Activated naive CD8-positive, alpha-beta T cell treated with anti-CD3 and anti-CD28 coated beads for 36 hours (primary cell): Measurements from ENCODE around the gene CCDC39. TPM values are rescaled to one million over a fixed set of nuclear protein-coding genes. Genes with fewer than 3 reads are reported as not detected.

Experiments
- DNase-seq: peaks from one replicate; pipeline ENCODE4 v3.0.0; 2021
- H3K27ac Mint-ChIP-seq: one replicate; pipeline ENCODE4 v1.8.0; 2022; ENCODE audit warnings: mild to moderate bottlenecking, moderate library complexity, mixed read lengths
- H3K27me3 Mint-ChIP-seq: one replicate; pipeline ENCODE4 v1.8.0; 2022; ENCODE audit warnings: mild to moderate bottlenecking, mixed read lengths
- H3K36me3 Mint-ChIP-seq: one replicate; pipeline ENCODE4 v1.8.0; 2021; ENCODE audit warnings: mild to moderate bottlenecking, mixed read lengths
- H3K4me1 Mint-ChIP-seq: one replicate; pipeline ENCODE4 v1.8.0; 2021; ENCODE audit warnings: mixed read lengths
- H3K4me3 Mint-ChIP-seq: one replicate; pipeline ENCODE4 v1.8.0; 2022; ENCODE audit warnings: mild to moderate bottlenecking, moderate library complexity, mixed read lengths
- H3K9me3 Mint-ChIP-seq: one replicate; pipeline ENCODE4 v1.8.0; 2022; ENCODE audit warnings: mixed read lengths
- total RNA-seq, 2 experiments: library from RNA; stranded (reverse); gene quantifications; one replicate each; pipeline ENCODE4 v1.2.3, GENCODE V29; 2021

CCDC39 gene
- not detected for total RNA-seq

DNA sequence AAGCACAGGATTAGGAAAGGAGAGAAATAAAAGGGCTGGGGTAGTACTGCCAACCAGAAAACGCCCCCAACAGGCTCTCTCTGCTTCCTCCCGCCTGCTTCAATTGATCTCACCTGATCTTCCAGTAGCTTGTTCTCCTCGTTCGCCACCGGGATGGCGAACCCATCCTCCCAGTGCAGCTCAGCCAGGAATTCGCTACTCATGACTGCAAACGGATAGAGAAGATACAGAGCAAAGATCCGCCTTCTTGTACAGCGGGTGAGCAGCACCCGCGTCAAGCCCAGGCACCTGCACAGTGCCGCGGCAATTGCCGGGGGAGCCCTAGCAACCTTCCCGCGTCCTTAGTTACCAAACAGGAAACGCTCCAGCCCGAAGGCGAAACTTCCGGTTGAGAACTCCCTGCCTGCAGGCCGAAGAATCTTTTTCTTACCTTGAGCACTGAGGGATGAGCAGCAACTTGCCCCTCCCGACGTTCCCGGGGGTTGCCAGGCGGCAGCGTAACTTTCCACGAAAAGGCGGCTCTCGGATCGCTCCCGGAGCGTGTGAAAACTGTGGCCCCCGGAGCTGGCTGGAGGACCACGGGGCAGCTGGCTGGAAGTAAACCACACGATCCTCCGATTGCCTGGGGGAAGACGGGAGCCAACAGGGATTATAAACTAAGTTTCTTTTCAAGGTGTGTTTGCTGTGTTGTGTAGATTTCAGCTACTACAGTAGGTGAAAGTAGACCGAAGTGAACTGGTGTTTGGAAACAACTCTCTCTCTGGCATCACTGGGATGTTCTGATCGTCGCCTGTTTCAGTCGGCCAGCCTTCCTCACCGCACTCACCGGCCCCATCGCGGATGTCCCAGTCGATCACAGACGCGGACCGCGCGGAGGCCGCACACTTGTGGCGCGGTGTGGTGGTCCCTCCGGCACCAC, at the start of gene CCDC39:
CCDC39 (minus strand) TSS at position 312 of the 919 bp plus-strand sequence; CDS start at position 203, 109 bp downstream.
- peak within 1 kb of the TSS; percentile 86 for H3K4me3 Mint-ChIP-seq
- H3K36me3 Mint-ChIP-seq = no peaks in the 10 kb centered on the region
- peaks cover 64% of the 10 kb centered on the region for H3K27me3 Mint-ChIP-seq
- H3K9me3 Mint-ChIP-seq = peaks cover 1% of the 10 kb centered on the region
- peak within 1 kb of the TSS; percentile 52 for H3K27ac Mint-ChIP-seq
- peaks cover 15% of the 10 kb centered on the region for H3K4me1 Mint-ChIP-seq
- peak; percentile 79 for DNase-seq

DNA sequence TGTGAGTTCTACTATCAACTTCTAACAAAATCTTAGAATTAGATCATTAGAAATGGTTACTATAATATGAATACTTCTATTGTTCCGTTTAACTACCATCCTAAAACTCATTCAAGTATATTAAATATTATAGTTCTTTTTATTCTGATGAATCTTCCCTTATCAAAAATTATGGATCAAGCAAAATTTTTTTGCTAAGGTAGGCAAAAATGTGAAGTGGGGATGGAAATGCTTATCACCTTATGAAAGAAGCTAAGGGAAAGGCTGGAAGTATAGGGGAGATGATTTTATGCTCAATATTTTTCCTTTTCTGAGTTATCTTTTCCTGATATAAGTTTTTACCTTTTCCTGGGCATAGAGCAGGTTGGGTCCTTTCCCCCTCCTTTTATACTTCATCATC, 40.7 kb upstream of the CCDC39 start:
- no peaks in the 10 kb centered on the region for H3K9me3 Mint-ChIP-seq
- no peaks in the 10 kb centered on the region for H3K36me3 Mint-ChIP-seq
- no peaks in the 10 kb centered on the region for H3K4me1 Mint-ChIP-seq
- peaks cover 3% of the 10 kb centered on the region for H3K27me3 Mint-ChIP-seq
- no peak for DNase-seq
- no peak overlapping the region for H3K27ac Mint-ChIP-seq
- H3K4me3 Mint-ChIP-seq = no peak overlapping the region

DNA sequence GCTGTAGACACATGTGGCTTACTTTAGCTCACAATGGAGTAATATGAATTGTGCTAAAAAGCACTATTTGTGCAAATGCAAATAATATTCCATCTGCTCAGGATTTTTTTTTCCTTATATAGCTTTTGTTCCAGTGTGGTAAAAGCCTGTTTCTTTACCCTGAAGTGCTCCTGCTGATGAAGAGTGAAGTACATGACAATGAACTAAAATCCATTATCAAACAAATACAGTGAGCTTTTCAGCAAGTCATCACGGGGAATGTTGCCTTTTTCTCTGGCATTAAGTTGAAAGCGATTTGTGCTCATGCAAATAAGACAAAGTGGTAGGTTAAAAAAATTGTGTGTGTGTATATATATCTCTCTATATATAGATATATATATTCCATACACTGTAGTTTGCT, 28.6 kb upstream of the CCDC39 start:
- no peak for DNase-seq
- Mint-ChIP-seq H3K4me1 (no peaks in the 10 kb centered on the region), H3K4me3 (no peak overlapping the region), H3K27ac (no peak overlapping the region), H3K36me3 (no peaks in the 10 kb centered on the region), H3K9me3 (no peaks in the 10 kb centered on the region), H3K27me3 (peaks cover 17% of the 10 kb centered on the region)

DNA sequence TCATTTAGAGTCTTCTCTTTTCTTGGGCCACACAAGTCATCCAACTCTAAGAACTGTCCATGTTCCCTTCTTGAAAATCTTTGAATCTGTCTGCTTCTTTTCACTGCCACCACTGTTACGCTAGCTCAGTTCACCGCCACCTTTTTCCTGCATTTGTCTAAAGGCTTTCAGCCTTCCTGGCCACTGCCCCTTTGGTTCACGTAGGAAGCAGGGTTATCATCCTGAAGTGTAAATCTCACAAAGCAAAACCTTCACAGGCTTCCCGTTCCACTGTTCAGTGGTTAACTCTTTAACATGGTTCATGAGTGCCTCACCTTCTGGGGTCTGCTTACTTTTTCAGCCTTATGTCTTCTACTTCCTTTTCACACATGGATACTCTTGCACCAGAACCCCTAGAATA, 26.3 kb upstream of the CCDC39 start:
- H3K9me3 Mint-ChIP-seq = no peaks in the 10 kb centered on the region
- no peaks in the 10 kb centered on the region for H3K4me1 Mint-ChIP-seq
- H3K36me3 Mint-ChIP-seq = no peaks in the 10 kb centered on the region
- no peak overlapping the region for H3K27ac Mint-ChIP-seq
- H3K4me3 Mint-ChIP-seq = no peak overlapping the region
- H3K27me3 Mint-ChIP-seq = peaks cover 31% of the 10 kb centered on the region
- DNase-seq = no peak

DNA sequence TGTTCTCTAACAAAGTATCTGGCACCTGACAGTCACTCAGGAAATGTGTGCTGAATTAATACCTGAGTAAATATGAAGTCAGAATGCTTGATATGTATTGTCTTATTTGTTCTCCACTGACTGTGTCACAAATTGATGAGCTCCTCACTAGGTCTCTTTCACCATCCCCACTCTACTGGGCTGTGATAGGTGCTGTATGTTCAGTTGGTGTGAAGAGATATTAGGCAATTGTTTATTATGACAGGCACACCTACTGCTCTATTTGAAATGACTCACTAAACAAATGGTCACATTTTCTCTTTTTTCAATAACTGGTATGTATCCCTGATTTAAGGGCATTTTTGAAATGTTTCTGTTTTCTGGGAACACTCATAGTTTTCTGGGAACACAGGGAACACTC, 25.2 kb upstream of the CCDC39 start:
- no peak overlapping the region for H3K4me3 Mint-ChIP-seq
- no peaks in the 10 kb centered on the region for H3K9me3 Mint-ChIP-seq
- DNase-seq = no peak
- H3K36me3 Mint-ChIP-seq = no peaks in the 10 kb centered on the region
- H3K27me3 Mint-ChIP-seq = peaks cover 31% of the 10 kb centered on the region
- no peak overlapping the region for H3K27ac Mint-ChIP-seq
- no peaks in the 10 kb centered on the region for H3K4me1 Mint-ChIP-seq

DNA sequence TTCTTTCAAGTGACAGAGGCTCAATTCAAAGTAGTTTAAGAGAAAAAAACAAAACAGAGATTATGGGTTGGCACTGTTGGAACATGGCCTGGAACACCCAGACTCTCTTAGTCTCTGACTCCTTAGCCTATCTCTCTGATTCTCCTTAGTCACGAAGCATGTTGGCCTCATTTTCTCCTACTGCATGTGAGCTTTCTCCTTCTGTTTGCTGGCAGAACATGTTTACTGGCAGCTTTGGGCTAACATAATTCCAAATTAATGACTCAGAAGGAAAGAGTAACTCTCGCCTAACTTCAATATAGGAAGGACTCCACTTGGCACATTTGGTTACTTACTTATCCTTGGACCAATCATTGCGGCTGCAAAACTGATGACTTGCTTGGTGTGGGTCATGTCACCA, 21.7 kb upstream of the CCDC39 start:
- Mint-ChIP-seq H3K27me3 (peaks cover 43% of the 10 kb centered on the region), H3K4me1 (no peaks in the 10 kb centered on the region), H3K9me3 (no peaks in the 10 kb centered on the region), H3K36me3 (no peaks in the 10 kb centered on the region), H3K27ac (no peak overlapping the region), H3K4me3 (no peak overlapping the region)
- DNase-seq = no peak

DNA sequence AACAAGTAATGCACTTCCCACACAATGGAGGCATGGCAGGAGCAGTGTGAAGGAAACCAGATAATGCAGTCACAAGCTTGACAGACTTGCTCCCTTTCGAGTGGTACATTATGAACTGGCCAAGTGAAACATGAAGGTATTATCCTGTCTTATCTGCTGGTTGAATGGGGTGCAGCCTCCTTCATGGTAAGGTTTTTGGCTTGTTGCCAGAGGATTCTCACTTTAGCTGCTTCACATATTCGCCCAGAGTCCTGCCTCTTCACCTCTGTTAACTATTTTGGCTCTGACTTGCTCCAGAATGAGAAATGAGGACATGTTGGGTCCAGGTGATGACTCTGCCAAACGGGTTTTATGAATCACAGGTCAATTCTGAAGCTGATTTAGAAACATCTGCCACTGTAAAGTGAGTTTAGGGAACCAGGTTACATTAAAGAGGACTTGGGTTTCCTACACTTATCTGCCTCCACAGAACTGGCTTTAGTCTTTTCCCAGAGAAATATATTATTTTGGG, 19.5 kb upstream of the CCDC39 start:
- no peaks in the 10 kb centered on the region for H3K36me3 Mint-ChIP-seq
- no peaks in the 10 kb centered on the region for H3K9me3 Mint-ChIP-seq
- H3K4me1 Mint-ChIP-seq = no peaks in the 10 kb centered on the region
- peaks cover 34% of the 10 kb centered on the region for H3K27me3 Mint-ChIP-seq
- H3K4me3 Mint-ChIP-seq = no peak overlapping the region
- DNase-seq = no peak
- no peak overlapping the region for H3K27ac Mint-ChIP-seq

DNA sequence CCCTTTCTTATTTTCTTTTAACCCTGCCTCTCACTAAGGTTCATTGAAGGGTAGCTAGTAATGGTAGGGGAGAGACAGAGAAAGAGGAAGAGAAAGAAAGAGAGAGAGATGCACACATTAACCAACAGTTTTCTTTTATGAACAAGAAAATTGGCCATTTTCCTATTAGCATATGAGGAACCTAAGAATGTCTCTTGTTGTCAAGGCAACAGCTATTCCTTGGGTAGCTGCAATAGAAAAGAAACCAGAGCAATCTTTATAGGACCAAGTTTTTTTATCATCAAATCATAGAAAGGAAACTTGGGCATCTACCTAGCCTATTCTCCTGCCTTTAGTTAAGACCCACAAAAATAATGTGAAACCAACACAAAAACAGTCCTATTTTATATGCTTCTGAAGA, 15.0 kb upstream of the CCDC39 start:
- Mint-ChIP-seq H3K27ac (no peak overlapping the region), H3K4me1 (no peaks in the 10 kb centered on the region), H3K36me3 (no peaks in the 10 kb centered on the region), H3K9me3 (no peaks in the 10 kb centered on the region), H3K4me3 (no peak overlapping the region), H3K27me3 (peaks cover 35% of the 10 kb centered on the region)
- DNase-seq = no peak

DNA sequence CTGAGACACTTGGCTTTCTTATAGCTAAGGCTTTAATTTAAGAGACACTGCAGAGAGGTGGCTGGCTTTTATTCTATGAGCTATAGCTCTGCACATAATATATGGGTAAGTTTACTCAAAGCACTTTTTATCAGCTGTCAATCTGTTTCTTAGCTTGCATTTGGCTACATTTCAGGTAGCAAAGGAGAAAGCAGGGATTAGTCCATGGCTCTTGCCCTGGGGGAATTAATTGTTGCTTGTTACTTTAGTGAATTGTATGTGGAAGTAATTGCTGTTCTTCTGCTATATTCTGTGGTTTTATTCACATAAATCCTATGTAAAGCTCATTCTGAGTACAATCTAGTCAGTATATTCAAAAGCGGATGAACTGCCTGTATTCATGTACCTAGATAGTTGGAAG, 14.4 kb upstream of the CCDC39 start:
- no peak overlapping the region for H3K4me3 Mint-ChIP-seq

DNA sequence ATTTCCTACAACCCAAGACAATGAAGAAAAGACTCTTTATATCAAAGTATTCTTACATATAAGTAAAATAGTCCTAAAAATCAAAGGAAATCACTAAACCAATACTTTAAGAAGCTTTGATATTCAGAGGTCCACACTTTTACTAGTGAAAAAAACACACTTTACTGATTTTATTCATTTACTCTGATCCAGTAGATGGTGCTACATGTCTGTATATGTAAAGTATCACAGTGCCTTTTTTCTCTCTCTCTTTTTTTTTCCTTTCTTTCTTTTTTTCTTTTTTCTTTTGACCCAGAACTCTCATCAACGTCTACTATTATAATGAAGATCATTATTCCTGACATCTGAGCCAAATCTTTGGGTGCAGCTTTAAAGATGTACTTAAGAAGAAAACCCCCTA, 10.8 kb upstream of the CCDC39 start:
- no peak for DNase-seq
- Mint-ChIP-seq H3K36me3 (no peaks in the 10 kb centered on the region), H3K4me3 (no peak overlapping the region), H3K9me3 (no peaks in the 10 kb centered on the region), H3K4me1 (no peaks in the 10 kb centered on the region), H3K27me3 (peaks cover 29% of the 10 kb centered on the region), H3K27ac (no peak overlapping the region)

More for the DNA sequence above, 14.4 kb upstream of the CCDC39 start:
- DNase-seq = no peak
- H3K4me1 Mint-ChIP-seq = no peaks in the 10 kb centered on the region
- H3K36me3 Mint-ChIP-seq = no peaks in the 10 kb centered on the region
- no peak overlapping the region for H3K27ac Mint-ChIP-seq
- no peaks in the 10 kb centered on the region for H3K9me3 Mint-ChIP-seq
- H3K27me3 Mint-ChIP-seq = peaks cover 32% of the 10 kb centered on the region

DNA sequence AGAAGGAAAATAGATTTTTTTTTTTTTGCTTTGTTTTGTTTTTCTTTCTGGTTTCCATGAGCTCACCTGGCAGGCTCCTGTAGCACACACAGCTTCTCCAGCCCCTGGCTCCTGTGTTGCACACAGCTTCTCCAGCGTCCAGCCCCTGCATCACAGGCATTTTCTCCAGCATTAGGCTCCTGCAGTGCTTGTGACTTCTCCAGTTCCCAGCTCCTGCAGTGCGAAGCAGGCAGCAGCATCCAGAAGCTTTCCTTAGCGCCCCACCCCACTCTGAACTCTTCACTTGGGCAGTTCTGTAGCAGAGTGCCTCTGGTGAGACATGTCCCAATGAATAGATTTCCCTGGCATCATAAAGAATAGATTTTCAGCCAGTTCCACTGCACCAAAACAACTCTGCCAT, 5.5 kb upstream of the CCDC39 start:
- Mint-ChIP-seq H3K27ac (no peak overlapping the region), H3K4me3 (no peak overlapping the region), H3K9me3 (no peaks in the 10 kb centered on the region), H3K36me3 (no peaks in the 10 kb centered on the region), H3K4me1 (peaks cover under 1% of the 10 kb centered on the region), H3K27me3 (peaks cover 38% of the 10 kb centered on the region)
- DNase-seq = no peak

DNA sequence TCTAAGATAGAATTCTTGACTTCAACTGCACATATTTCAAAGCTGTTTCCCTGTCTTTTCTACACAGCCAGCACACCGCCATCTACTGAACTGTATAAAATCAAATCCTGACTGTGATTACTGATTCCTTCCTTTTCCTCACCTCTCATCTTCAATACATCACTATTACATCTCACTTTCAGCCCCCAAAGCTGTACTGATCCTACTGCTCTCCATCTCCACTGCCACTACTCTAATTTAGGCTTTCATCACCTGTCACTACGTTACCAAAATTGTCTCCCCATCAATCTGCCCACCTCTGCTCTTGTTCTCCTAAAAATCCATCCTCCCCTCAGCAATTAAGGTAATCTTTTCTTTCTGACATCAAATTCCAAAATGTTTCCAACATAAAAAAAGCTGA, 4.5 kb upstream of the CCDC39 start:
- H3K36me3 Mint-ChIP-seq = no peaks in the 10 kb centered on the region
- no peak overlapping the region for H3K4me3 Mint-ChIP-seq
- DNase-seq = no peak
- H3K27me3 Mint-ChIP-seq = peaks cover 43% of the 10 kb centered on the region
- H3K27ac Mint-ChIP-seq = no peak overlapping the region
- peaks cover 9% of the 10 kb centered on the region for H3K4me1 Mint-ChIP-seq
- H3K9me3 Mint-ChIP-seq = no peaks in the 10 kb centered on the region

DNA sequence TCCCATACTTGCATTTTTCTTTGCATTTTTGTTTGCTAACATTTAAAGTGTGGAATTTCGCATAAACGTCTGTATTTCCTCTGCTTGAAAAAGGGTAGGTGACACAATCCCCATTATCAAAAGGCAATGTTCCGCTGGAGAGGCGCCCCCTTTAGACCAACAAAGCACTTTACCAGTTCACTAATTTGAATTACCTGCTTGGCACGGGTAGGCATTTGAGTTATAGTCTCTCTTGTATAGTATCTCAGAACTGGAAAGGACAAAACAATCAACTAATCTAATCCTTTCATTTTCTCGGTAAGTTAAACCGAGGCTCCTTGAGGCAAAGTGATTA, 775 bp upstream of the CCDC39 start:
- peaks cover 15% of the 10 kb centered on the region for H3K4me1 Mint-ChIP-seq
- H3K27me3 Mint-ChIP-seq = peaks cover 61% of the 10 kb centered on the region
- H3K27ac Mint-ChIP-seq = no peak overlapping the region
- H3K4me3 Mint-ChIP-seq = peak overlapping the region; percentile 86
- H3K9me3 Mint-ChIP-seq = peaks cover 1% of the 10 kb centered on the region
- no peak for DNase-seq
- no peaks in the 10 kb centered on the region for H3K36me3 Mint-ChIP-seq

DNA sequence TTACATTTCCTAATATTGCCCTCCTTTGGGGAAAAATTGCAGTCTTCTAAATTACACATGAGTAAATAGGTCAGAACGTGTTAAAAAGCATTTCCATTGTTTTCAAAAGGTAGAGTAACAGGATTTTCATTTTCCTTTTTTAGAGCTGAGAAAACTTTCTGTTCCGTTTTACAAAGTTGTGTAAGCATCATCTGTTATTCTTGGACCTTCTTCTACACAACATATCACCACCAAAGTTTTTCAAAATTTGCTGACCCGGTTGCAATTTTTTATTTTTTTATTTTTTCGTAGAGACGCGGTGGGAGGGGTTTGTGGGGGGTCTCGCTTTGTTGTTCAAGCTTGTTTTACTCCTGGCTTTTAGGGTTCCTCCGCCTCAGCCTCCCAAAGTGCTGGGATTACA, 1.1 kb downstream of the CCDC39 start:
- Mint-ChIP-seq H3K4me3 (no peak overlapping the region), H3K27me3 (peaks cover 62% of the 10 kb centered on the region), H3K9me3 (peaks cover 1% of the 10 kb centered on the region), H3K36me3 (no peaks in the 10 kb centered on the region), H3K27ac (no peak overlapping the region), H3K4me1 (peaks cover 15% of the 10 kb centered on the region)
- DNase-seq = no peak

DNA sequence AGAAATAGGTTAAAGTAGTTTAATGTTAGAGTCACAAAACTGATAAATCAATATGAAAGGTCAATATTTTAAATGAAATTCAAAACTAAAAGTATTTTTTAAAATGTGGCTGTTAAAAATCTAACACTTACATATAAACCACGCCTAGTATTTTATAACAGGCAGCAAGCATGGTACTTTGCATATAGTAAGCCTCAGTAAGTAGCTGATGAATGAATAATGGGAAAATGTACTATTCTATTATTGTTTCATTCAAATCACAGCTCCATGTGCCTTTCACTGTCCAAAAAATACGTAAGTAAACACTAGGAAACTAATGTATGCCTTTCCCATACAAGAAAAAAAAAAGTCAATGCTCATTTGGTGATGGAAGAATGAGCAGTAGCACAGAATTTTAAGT, 17.8 kb downstream of the CCDC39 start:
- Mint-ChIP-seq H3K27ac (no peak overlapping the region), H3K9me3 (no peaks in the 10 kb centered on the region), H3K36me3 (no peaks in the 10 kb centered on the region), H3K4me3 (no peak overlapping the region), H3K27me3 (peaks cover 18% of the 10 kb centered on the region), H3K4me1 (no peaks in the 10 kb centered on the region)
- no peak for DNase-seq

DNA sequence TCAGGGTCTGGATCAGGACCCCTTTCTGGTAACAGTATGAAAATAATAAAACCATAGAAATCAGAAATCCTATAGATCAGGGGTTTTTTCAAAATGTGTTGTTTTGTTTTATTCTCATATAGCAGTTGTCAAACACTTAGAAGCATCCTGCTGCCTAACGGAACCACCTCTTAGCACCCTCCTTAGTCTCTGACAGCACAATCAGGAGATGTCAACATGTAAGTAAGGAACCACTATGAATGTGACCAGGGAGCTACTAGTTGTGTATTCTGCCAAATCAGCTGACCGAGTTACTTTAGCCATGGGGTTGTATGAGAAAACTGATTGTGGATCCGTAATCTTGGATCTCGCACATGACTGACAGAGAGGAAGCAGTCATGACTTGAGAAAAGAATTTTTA, 22.2 kb downstream of the CCDC39 start:
- Mint-ChIP-seq H3K27ac (no peak overlapping the region), H3K4me1 (no peaks in the 10 kb centered on the region), H3K36me3 (no peaks in the 10 kb centered on the region), H3K9me3 (no peaks in the 10 kb centered on the region), H3K27me3 (peaks cover 33% of the 10 kb centered on the region), H3K4me3 (no peak overlapping the region)
- DNase-seq = no peak
